ENCODE results near the gene LAIR1. TPM values are rescaled to one million over a fixed set of nuclear protein-coding genes. Genes with fewer than 3 reads are reported as not detected.

The LAIR1 gene
- total RNA-seq, 1 donor from 2014 or later = not detected

GRCh38 chr19:54341295-54341694 lies 23.4 kb downstream of the LAIR1 start:
- no peaks in the 10 kb centered on the region for H4K20me1 ChIP-seq (ENCODE audit: low read depth)
- no peak overlapping the region for H3K27ac Mint-ChIP-seq
- no peak for TF ChIP-seq EZH2 (IDR thresholded peaks at IDR 0.05)
- TF ChIP-seq CTCF (IDR thresholded peaks at IDR 0.05) = no peak
- TF ChIP-seq EZH2phosphoT487 (IDR thresholded peaks at IDR 0.05) = no peak

GRCh38 chr19:54339646-54340358 lies 24.9 kb downstream of the LAIR1 start:
- Histone ChIP-seq H3K4me3 (no peak overlapping the region), H3K9me3 (ENCODE audit: low read depth) (no peaks in the 10 kb centered on the region), H3K4me1 (no peaks in the 10 kb centered on the region), H3K36me3 (no peaks in the 10 kb centered on the region), H3K79me2 (ENCODE audit: low read depth) (no peaks in the 10 kb centered on the region), H3F3A (ENCODE audit: low read depth) (no peaks in the 10 kb centered on the region), H3K4me2 (no peak overlapping the region), H3K27me3 (no peaks in the 10 kb centered on the region), H3K9ac (no peak overlapping the region), H4K20me1 (ENCODE audit: low read depth) (no peaks in the 10 kb centered on the region), H2AFZ (replicated peaks) (no peak overlapping the region), H3K27ac (no peak overlapping the region)
- H3K4me3 Mint-ChIP-seq = no peak overlapping the region
- H3K27me3 Mint-ChIP-seq (ENCODE audit: insufficient read depth, low read depth) = peaks cover 4% of the 10 kb centered on the region
- H3K27ac Mint-ChIP-seq = no peak overlapping the region
- peaks cover 3% of the 10 kb centered on the region for H3K4me1 Mint-ChIP-seq
- no peaks in the 10 kb centered on the region for H3K36me3 Mint-ChIP-seq
- H3K9me3 Mint-ChIP-seq = no peaks in the 10 kb centered on the region
- no peak for DNase-seq (ENCODE audit: low spot score)
- TF ChIP-seq EZH2phosphoT487 (IDR thresholded peaks at IDR 0.05) (no peak), CTCF (IDR thresholded peaks at IDR 0.05) (no peak), EZH2 (IDR thresholded peaks at IDR 0.05) (no peak)

More at GRCh38 chr19:54341295-54341694, 23.4 kb downstream of the LAIR1 start:
- H3K9me3 Mint-ChIP-seq = no peaks in the 10 kb centered on the region
- no peaks in the 10 kb centered on the region for H3K27me3 ChIP-seq
- H3K27me3 Mint-ChIP-seq (ENCODE audit: insufficient read depth, low read depth) = peaks cover 10% of the 10 kb centered on the region
- H3K9ac ChIP-seq = no peak overlapping the region
- H3K79me2 ChIP-seq (ENCODE audit: low read depth) = no peaks in the 10 kb centered on the region
- H3K4me3 Mint-ChIP-seq = no peak overlapping the region
- DNase-seq (ENCODE audit: low spot score) = no peak
- no peaks in the 10 kb centered on the region for H3K4me1 ChIP-seq
- H3K4me1 Mint-ChIP-seq = no peaks in the 10 kb centered on the region
- no peaks in the 10 kb centered on the region for H3F3A ChIP-seq (ENCODE audit: low read depth)
- no peak overlapping the region for H3K27ac ChIP-seq
- no peak overlapping the region for H3K4me3 ChIP-seq
- H3K4me2 ChIP-seq = no peak overlapping the region
- H3K36me3 Mint-ChIP-seq = no peaks in the 10 kb centered on the region
- no peak overlapping the region for H2AFZ ChIP-seq (replicated peaks)
- H3K36me3 ChIP-seq = no peaks in the 10 kb centered on the region
- H3K9me3 ChIP-seq (ENCODE audit: low read depth) = no peaks in the 10 kb centered on the region

GRCh38 chr19:54338521-54338920 lies 26.2 kb downstream of the LAIR1 start:
- no peak overlapping the region for H3K4me3 ChIP-seq
- H3K27me3 Mint-ChIP-seq (ENCODE audit: insufficient read depth, low read depth) = peaks cover 7% of the 10 kb centered on the region
- H2AFZ ChIP-seq (replicated peaks) = no peak overlapping the region
- DNase-seq (ENCODE audit: low spot score) = no peak
- H3K36me3 Mint-ChIP-seq = no peaks in the 10 kb centered on the region
- H3K4me2 ChIP-seq = no peak overlapping the region
- no peak overlapping the region for H3K4me3 Mint-ChIP-seq
- TF ChIP-seq CTCF (IDR thresholded peaks at IDR 0.05) (no peak), EZH2phosphoT487 (IDR thresholded peaks at IDR 0.05) (no peak), EZH2 (IDR thresholded peaks at IDR 0.05) (no peak)
- H3K9me3 ChIP-seq (ENCODE audit: low read depth) = no peaks in the 10 kb centered on the region
- H4K20me1 ChIP-seq (ENCODE audit: low read depth) = no peaks in the 10 kb centered on the region
- H3F3A ChIP-seq (ENCODE audit: low read depth) = no peaks in the 10 kb centered on the region
- no peak overlapping the region for H3K27ac Mint-ChIP-seq
- H3K4me1 Mint-ChIP-seq = peaks cover 3% of the 10 kb centered on the region
- no peak overlapping the region for H3K9ac ChIP-seq
- no peaks in the 10 kb centered on the region for H3K4me1 ChIP-seq
- no peaks in the 10 kb centered on the region for H3K79me2 ChIP-seq (ENCODE audit: low read depth)
- H3K27me3 ChIP-seq = no peaks in the 10 kb centered on the region
- no peak overlapping the region for H3K27ac ChIP-seq
- no peaks in the 10 kb centered on the region for H3K9me3 Mint-ChIP-seq
- H3K36me3 ChIP-seq = no peaks in the 10 kb centered on the region

All from neural progenitor cell (in vitro differentiated cells).